DND-41 (cell line): ENCODE data around the gene GTF3C1.

ENCODE experiments used
- ATAC-seq: fragments of 200-7000 bp; cut with Tn5 transposase; 3 replicates; pipeline ENCODE4 v1.9.1; 2021; ENCODE audit warnings: low read depth; ENCODE audit not compliant: insufficient read depth
- DNase-seq: peaks from one replicate; pipeline ENCODE4 v3.0.0-alpha.2; 2020
- H2AFZ ChIP-seq: 2 replicates; pipeline ENCODE4 v1.6.0; 2012; ENCODE audit warnings: low read depth, low read length
- H3K27ac ChIP-seq: 2 replicates; pipeline ENCODE4 v1.5.1; 2012; ENCODE audit warnings: low read length, inconsistent platforms
- H3K27me3 ChIP-seq: fragments of 200-600 bp; sonication (generic); 2 replicates; pipeline ENCODE4 v1.6.0; 2012; ENCODE audit warnings: low read length, mild to moderate bottlenecking, inconsistent platforms; ENCODE audit not compliant: insufficient read depth, poor library complexity
- H3K36me3 ChIP-seq: 2 replicates; pipeline ENCODE4 v1.5.1; 2012; ENCODE audit warnings: low read length, inconsistent platforms; ENCODE audit not compliant: insufficient read depth
- H3K4me1 ChIP-seq: 2 replicates; pipeline ENCODE4 v1.5.1; 2012; ENCODE audit warnings: mild to moderate bottlenecking, low read length; ENCODE audit not compliant: insufficient read depth
- H3K4me2 ChIP-seq: 2 replicates; pipeline ENCODE4 v1.6.0; 2012; ENCODE audit warnings: mild to moderate bottlenecking, moderate library complexity, low read length, inconsistent platforms; ENCODE audit not compliant: insufficient read depth
- H3K4me3 ChIP-seq, 2 experiments: fragments of 200-600 bp in 1 of 2; shearing (Covaris generic) in 1 of 2; 2 replicates each; pipeline ENCODE4 v1.5.1; 2012 to 2016; ENCODE audit warnings: inconsistent platforms in 2 of 2, low read length in 2 of 2, mild to moderate bottlenecking in 2 of 2, low read depth in 1 of 2, moderate library complexity in 1 of 2
- H3K79me2 ChIP-seq: 2 replicates; pipeline ENCODE4 v1.6.0; 2012; ENCODE audit warnings: low read length, inconsistent platforms; ENCODE audit not compliant: insufficient read depth
- H3K9ac ChIP-seq: 2 replicates; pipeline ENCODE4 v1.6.0; 2012; ENCODE audit warnings: low read depth, mild to moderate bottlenecking, inconsistent platforms, low read length, moderate library complexity
- H3K9me3 ChIP-seq: 2 replicates; pipeline ENCODE4 v1.5.1; 2012; ENCODE audit warnings: low read length, moderate library complexity, mild to moderate bottlenecking, inconsistent platforms; ENCODE audit not compliant: insufficient read depth, severe bottlenecking
- H4K20me1 ChIP-seq: 2 replicates; pipeline ENCODE4 v1.6.0; 2012; ENCODE audit warnings: low read length; ENCODE audit not compliant: insufficient read depth
- CTCF ChIP-seq: IDR thresholded peaks from 2 replicates; pipeline ENCODE4 v1.5.1; 2012; ENCODE audit warnings: borderline replicate concordance, low read length, moderate library complexity, mild to moderate bottlenecking; ENCODE audit not compliant: poor library complexity, severe bottlenecking; ENCODE audit errors: extremely low read depth
- EZH2 ChIP-seq: IDR thresholded peaks from 3 replicates; pipeline ENCODE4 v1.6.1; 2012; ENCODE audit warnings: borderline replicate concordance, low read depth, mild to moderate bottlenecking, moderate library complexity, low read length, inconsistent platforms; ENCODE audit not compliant: severe bottlenecking

The GTF3C1 gene

GRCh38 chr16:27534256-27534655 is 15.5 kb downstream of the GTF3C1 start:
- H3K4me1 ChIP-seq: no peaks in the 10 kb centered on the region
- no peaks in the 10 kb centered on the region for H3K27me3 ChIP-seq
- H3K9ac ChIP-seq: no peak overlapping the region
- no peak for DNase-seq
- no peaks in the 10 kb centered on the region for H3K79me2 ChIP-seq
- TF ChIP-seq EZH2 (no peak), CTCF (no peak)
- no peak overlapping the region for H3K4me3 ChIP-seq
- H4K20me1 ChIP-seq: peaks cover under 1% of the 10 kb centered on the region; the same call in 1 of the 2 replicates
- H3K9me3 ChIP-seq: no peaks in the 10 kb centered on the region
- no peak overlapping the region for H2AFZ ChIP-seq
- no peak overlapping the region for H3K4me2 ChIP-seq
- ATAC-seq: no peak
- H3K27ac ChIP-seq: no peak overlapping the region
- H3K36me3 ChIP-seq: peaks cover 94% of the 10 kb centered on the region

- Histone ChIP-seq H3K4me1 (no peaks in the 10 kb centered on the region), H3K4me3 (no peak overlapping the region), H3K27ac (no peak overlapping the region), H3K36me3 (peaks cover 89% of the 10 kb centered on the region), H4K20me1 (no peaks in the 10 kb centered on the region), H3K9me3 (no peaks in the 10 kb centered on the region), H3K4me2 (no peak overlapping the region), H3K27me3 (no peaks in the 10 kb centered on the region), H2AFZ (no peak overlapping the region), H3K9ac (no peak overlapping the region), H3K79me2 (no peaks in the 10 kb centered on the region)
- DNase-seq: no peak
- ATAC-seq: no peak
- TF ChIP-seq CTCF: no peak
- no peak for TF ChIP-seq EZH2
Measured at GRCh38 chr16:27531826-27532800, 17.6 kb downstream of the GTF3C1 start.

- no peak for DNase-seq
- peaks cover 89% of the 10 kb centered on the region for H3K36me3 ChIP-seq
- H3K27ac ChIP-seq: no peak overlapping the region
Measured at GRCh38 chr16:27531186-27531585, 18.5 kb downstream of the GTF3C1 start.

More at GRCh38 chr16:27531186-27531585, 18.5 kb downstream of the GTF3C1 start:
- Histone ChIP-seq H3K4me1 (no peaks in the 10 kb centered on the region), H3K4me2 (no peak overlapping the region), H3K9me3 (no peaks in the 10 kb centered on the region), H3K79me2 (no peaks in the 10 kb centered on the region), H3K9ac (no peak overlapping the region), H3K27me3 (no peaks in the 10 kb centered on the region), H3K4me3 (no peak overlapping the region), H2AFZ (no peak overlapping the region), H4K20me1 (no peaks in the 10 kb centered on the region)
- ATAC-seq: no peak
- TF ChIP-seq CTCF: no peak
- TF ChIP-seq EZH2: no peak
